Rectal smooth muscle tissue (tissue), 1 donor: ENCODE measurements around the gene RASSF8.

Source experiments
- H3K27ac ChIP-seq: one replicate; pipeline ENCODE4 v1.7.0; 2013; ENCODE audit warnings: low read depth, low read length, inconsistent platforms
- H3K27me3 ChIP-seq: one replicate; pipeline ENCODE4 v1.7.0; 2013; ENCODE audit warnings: low read length; ENCODE audit not compliant: control insufficient read depth, insufficient read depth
- H3K36me3 ChIP-seq: one replicate; pipeline ENCODE4 v1.7.0; 2013; ENCODE audit warnings: low read length; ENCODE audit not compliant: control insufficient read depth, insufficient read depth
- H3K4me1 ChIP-seq: one replicate; pipeline ENCODE4 v1.7.0; 2013; ENCODE audit warnings: low read length; ENCODE audit not compliant: control insufficient read depth, insufficient read depth
- H3K4me3 ChIP-seq: one replicate; pipeline ENCODE4 v1.7.0; 2013; ENCODE audit warnings: low read length
- H3K9ac ChIP-seq: one replicate; pipeline ENCODE4 v1.7.0; 2013; ENCODE audit warnings: low read length

The RASSF8 gene

GRCh38 chr12:26058308-26058707 lies 99.8 kb downstream of the RASSF8 start:
- H3K4me3 ChIP-seq = no peak overlapping the region
- H3K27me3 ChIP-seq = no peaks in the 10 kb centered on the region
- H3K9ac ChIP-seq = no peak overlapping the region
- peaks cover 4% of the 10 kb centered on the region for H3K4me1 ChIP-seq
- H3K36me3 ChIP-seq = no peaks in the 10 kb centered on the region
- no peak overlapping the region for H3K27ac ChIP-seq

DNA sequence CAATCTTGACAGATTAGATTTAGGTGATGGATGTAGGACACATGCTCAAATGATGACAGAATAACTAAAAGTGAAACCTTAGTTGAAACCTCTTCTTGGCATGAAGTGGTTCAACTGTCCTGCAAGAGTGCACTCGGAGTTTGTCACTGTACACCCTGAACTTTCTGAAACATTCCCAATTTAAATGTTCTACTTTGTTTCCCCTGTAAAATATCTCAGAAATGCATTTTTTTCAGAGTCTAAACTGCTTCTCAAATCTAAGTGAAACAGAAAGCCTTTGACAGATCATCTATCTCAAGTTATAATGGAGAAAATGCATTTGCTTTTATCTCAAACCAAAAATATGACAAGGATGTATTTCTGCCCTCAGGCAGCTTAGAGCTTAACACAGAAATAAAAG lies 100.3 kb downstream of the RASSF8 start:
- Histone ChIP-seq H3K4me3 (no peak overlapping the region), H3K27ac (no peak overlapping the region), H3K36me3 (no peaks in the 10 kb centered on the region), H3K27me3 (no peaks in the 10 kb centered on the region), H3K9ac (no peak overlapping the region), H3K4me1 (peaks cover under 1% of the 10 kb centered on the region)

- Histone ChIP-seq H3K9ac (no peak overlapping the region), H3K27ac (no peak overlapping the region)
Measured at GRCh38 chr12:26062006-26062405, 103.5 kb downstream of the RASSF8 start.

GRCh38 chr12:26062566-26062965 lies 104.1 kb downstream of the RASSF8 start:
- H3K36me3 ChIP-seq = no peaks in the 10 kb centered on the region
- no peak overlapping the region for H3K4me3 ChIP-seq
- no peak overlapping the region for H3K9ac ChIP-seq
- H3K27ac ChIP-seq = no peak overlapping the region
- no peaks in the 10 kb centered on the region for H3K4me1 ChIP-seq
- no peaks in the 10 kb centered on the region for H3K27me3 ChIP-seq

More at GRCh38 chr12:26062006-26062405, 103.5 kb downstream of the RASSF8 start:
- Histone ChIP-seq H3K27me3 (no peaks in the 10 kb centered on the region), H3K4me1 (no peaks in the 10 kb centered on the region), H3K36me3 (no peaks in the 10 kb centered on the region), H3K4me3 (no peak overlapping the region)

GRCh38 chr12:26065451-26065850 lies 107.0 kb downstream of the RASSF8 start:
- H3K4me1 ChIP-seq = no peaks in the 10 kb centered on the region
- no peak overlapping the region for H3K27ac ChIP-seq
- H3K9ac ChIP-seq = no peak overlapping the region
- H3K36me3 ChIP-seq = no peaks in the 10 kb centered on the region
- no peaks in the 10 kb centered on the region for H3K27me3 ChIP-seq
- H3K4me3 ChIP-seq = no peak overlapping the region

GRCh38 chr12:26068503-26068902 lies 110.0 kb downstream of the RASSF8 start:
- H3K36me3 ChIP-seq = no peaks in the 10 kb centered on the region
- no peak overlapping the region for H3K27ac ChIP-seq
- H3K4me3 ChIP-seq = no peak overlapping the region
- H3K9ac ChIP-seq = no peak overlapping the region
- no peaks in the 10 kb centered on the region for H3K27me3 ChIP-seq
- H3K4me1 ChIP-seq = no peaks in the 10 kb centered on the region

- Histone ChIP-seq H3K27me3 (no peaks in the 10 kb centered on the region), H3K36me3 (no peaks in the 10 kb centered on the region), H3K27ac (no peak overlapping the region), H3K4me3 (no peak overlapping the region), H3K4me1 (no peaks in the 10 kb centered on the region), H3K9ac (no peak overlapping the region)
Measured at GRCh38 chr12:26069796-26070195, 111.3 kb downstream of the RASSF8 start.

GRCh38 chr12:26077915-26078702 lies 119.6 kb downstream of the RASSF8 start:
- Histone ChIP-seq H3K36me3 (no peaks in the 10 kb centered on the region), H3K4me3 (no peak overlapping the region), H3K27me3 (no peaks in the 10 kb centered on the region), H3K9ac (no peak overlapping the region), H3K27ac (no peak overlapping the region), H3K4me1 (no peaks in the 10 kb centered on the region)

- Histone ChIP-seq H3K27me3 (no peaks in the 10 kb centered on the region), H3K4me1 (no peaks in the 10 kb centered on the region), H3K9ac (no peak overlapping the region), H3K36me3 (no peaks in the 10 kb centered on the region), H3K4me3 (no peak overlapping the region), H3K27ac (no peak overlapping the region)
Measured at GRCh38 chr12:26080911-26081310, 122.4 kb downstream of the RASSF8 start.

- H3K4me3 ChIP-seq = no peak overlapping the region
- H3K27ac ChIP-seq = no peak overlapping the region
- no peaks in the 10 kb centered on the region for H3K36me3 ChIP-seq
- H3K4me1 ChIP-seq = no peaks in the 10 kb centered on the region
- no peaks in the 10 kb centered on the region for H3K27me3 ChIP-seq
- no peak overlapping the region for H3K9ac ChIP-seq
Measured at GRCh38 chr12:26086936-26087335, 128.5 kb downstream of the RASSF8 start.

- H3K4me3 ChIP-seq = no peak overlapping the region
- H3K27me3 ChIP-seq = no peaks in the 10 kb centered on the region
- no peaks in the 10 kb centered on the region for H3K4me1 ChIP-seq
- no peak overlapping the region for H3K27ac ChIP-seq
- no peaks in the 10 kb centered on the region for H3K36me3 ChIP-seq
- H3K9ac ChIP-seq = no peak overlapping the region
Measured at GRCh38 chr12:26088998-26089397, 130.5 kb downstream of the RASSF8 start.

DNA sequence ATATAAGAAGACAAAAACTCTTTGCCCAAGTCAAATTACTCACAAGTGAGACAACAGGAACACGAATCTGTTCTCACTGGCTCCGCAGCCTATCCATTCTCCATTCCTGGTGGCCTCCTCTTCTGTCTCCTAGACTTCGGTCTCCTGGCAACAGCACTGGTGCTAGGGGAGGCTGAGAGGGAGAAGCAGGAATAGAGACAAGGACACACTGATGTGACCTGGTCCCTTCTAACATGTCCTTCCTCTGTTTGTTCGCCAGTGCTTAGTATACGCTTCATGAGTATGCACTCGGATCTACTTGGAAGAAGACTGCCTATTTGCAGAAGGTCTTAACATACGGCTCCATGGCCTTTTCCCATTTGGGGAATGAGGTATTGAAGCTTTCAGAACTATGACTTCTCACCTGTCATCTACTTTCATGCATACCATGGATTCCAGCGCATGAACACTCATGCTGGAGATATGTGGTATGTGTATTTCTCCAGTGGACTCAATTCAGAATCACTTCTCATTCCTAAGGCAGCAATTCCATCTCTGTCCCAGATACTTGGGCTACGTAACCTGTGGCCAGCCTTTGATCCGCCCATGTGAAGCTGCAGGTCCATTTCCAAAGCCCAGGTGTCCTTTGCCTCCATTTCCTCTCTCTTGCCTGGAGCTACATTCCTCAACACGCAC lies 132.5 kb downstream of the RASSF8 start:
- Histone ChIP-seq H3K36me3 (no peaks in the 10 kb centered on the region), H3K9ac (no peak overlapping the region), H3K27me3 (no peaks in the 10 kb centered on the region), H3K4me3 (no peak overlapping the region), H3K27ac (no peak overlapping the region), H3K4me1 (no peaks in the 10 kb centered on the region)

GRCh38 chr12:26091822-26092221 lies 133.3 kb downstream of the RASSF8 start:
- H3K27me3 ChIP-seq = no peaks in the 10 kb centered on the region
- H3K27ac ChIP-seq = no peak overlapping the region
- no peaks in the 10 kb centered on the region for H3K36me3 ChIP-seq
- H3K4me1 ChIP-seq = no peaks in the 10 kb centered on the region
- H3K9ac ChIP-seq = no peak overlapping the region
- no peak overlapping the region for H3K4me3 ChIP-seq
